ENCODE measurements around the gene HSPG2.

The HSPG2 gene

DNA sequence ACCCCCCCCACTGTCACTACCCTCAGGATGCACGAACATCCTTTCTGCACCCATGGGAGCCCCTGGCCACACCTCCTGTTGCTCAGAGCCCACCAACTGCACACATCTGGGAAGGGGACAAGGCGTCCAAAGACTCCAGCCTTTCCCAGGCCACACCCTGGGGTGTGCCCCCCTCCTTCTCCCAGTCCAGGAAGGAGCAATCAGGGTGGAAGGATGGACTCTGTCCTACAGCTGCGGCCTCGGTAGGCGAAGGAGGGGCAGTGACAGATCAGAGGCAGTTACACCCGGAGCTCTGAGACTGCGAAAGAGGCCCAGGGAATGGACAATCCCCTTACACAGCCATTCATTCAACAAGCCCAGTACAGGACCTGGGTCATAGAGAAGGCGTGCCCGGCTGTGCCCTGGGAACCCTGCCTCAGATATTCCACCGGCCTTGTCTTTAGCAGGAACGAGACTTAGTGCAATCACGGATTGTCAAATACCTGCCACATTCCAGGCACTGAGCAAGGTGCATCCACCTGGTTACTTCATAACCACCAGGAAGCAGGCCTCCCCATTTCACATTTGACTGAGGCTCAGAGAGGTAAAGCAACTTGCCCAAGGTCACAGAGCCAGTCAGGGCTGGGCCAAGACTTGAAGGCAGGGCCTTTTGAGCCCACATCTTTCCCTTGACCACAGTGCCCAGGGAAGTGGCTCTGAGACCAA is 9.4 kb downstream of the HSPG2 start:
- Histone ChIP-seq H3K4me3 (ENCODE audit: severe bottlenecking) (no peak overlapping the region), H3K27me3 (ENCODE audit: insufficient read depth, poor library complexity, severe bottlenecking) (no peaks in the 10 kb centered on the region), H3K9me3 (ENCODE audit: severe bottlenecking) (no peaks in the 10 kb centered on the region), H3K4me1 (ENCODE audit: insufficient read depth, poor library complexity, severe bottlenecking) (peaks cover 22% of the 10 kb centered on the region), H3K27ac (ENCODE audit: poor library complexity, severe bottlenecking) (no peak overlapping the region), H3K36me3 (ENCODE audit: low read depth) (peaks cover 3% of the 10 kb centered on the region; the same call in 1 of the 2 replicates)
- ATAC-seq (ENCODE audit: low read depth) = 0 out of 3 replicates have a peak, but pooled peaks have one; percentile 3
- TF ChIP-seq, protein P1, sequence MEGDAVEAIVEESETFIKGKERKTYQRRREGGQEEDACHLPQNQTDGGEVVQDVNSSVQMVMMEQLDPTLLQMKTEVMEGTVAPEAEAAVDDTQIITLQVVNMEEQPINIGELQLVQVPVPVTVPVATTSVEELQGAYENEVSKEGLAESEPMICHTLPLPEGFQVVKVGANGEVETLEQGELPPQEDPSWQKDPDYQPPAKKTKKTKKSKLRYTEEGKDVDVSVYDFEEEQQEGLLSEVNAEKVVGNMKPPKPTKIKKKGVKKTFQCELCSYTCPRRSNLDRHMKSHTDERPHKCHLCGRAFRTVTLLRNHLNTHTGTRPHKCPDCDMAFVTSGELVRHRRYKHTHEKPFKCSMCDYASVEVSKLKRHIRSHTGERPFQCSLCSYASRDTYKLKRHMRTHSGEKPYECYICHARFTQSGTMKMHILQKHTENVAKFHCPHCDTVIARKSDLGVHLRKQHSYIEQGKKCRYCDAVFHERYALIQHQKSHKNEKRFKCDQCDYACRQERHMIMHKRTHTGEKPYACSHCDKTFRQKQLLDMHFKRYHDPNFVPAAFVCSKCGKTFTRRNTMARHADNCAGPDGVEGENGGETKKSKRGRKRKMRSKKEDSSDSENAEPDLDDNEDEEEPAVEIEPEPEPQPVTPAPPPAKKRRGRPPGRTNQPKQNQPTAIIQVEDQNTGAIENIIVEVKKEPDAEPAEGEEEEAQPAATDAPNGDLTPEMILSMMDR (IDR thresholded peaks at IDR 0.05; ENCODE audit: poor library complexity, severe bottlenecking) = no peak
- no peak for DNase-seq (ENCODE audit: low spot score)

DNA sequence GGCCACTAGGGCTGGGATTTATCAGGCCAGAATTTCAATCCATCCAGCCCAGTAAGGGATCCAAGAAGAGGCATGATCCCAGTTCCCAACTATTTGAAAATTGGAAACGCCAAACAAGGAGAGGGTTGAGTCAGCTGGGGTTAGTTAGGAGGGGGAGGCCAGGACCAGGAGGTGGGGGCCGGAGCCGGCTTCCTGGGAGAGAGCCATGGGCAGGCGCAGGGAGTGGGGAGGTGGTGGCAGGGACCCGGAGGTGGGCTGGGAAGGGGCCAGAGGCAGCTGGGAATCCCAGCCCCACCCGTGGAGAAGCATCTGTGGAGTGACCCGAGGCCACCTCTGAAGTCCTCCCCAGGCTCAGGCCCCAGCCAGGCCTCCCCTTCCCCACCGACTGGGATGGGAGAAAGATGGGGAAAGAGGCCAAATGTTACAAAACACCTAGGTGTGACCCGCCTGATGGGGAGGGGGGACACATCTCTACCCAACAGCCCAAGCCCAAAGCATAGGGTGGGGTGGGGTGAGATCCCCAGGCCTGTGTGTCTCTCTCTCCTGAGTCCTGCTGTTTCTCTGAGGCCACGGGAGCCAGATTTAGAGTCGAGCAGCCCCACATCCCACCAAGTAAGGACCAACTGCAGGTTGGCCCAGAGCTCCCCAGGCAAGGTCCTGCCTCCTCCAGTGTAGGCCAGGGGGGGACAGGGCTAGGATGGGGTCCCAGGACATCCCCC is 10.1 kb downstream of the HSPG2 start:
- ATAC-seq (ENCODE audit: low read depth) = no peak
- Histone ChIP-seq H3K27me3 (ENCODE audit: insufficient read depth, poor library complexity, severe bottlenecking) (no peaks in the 10 kb centered on the region), H3K27ac (ENCODE audit: poor library complexity, severe bottlenecking) (no peak overlapping the region), H3K9me3 (ENCODE audit: severe bottlenecking) (no peaks in the 10 kb centered on the region), H3K4me3 (ENCODE audit: severe bottlenecking) (no peak overlapping the region), H3K36me3 (ENCODE audit: low read depth) (peaks cover 3% of the 10 kb centered on the region; the same call in 1 of the 2 replicates), H3K4me1 (ENCODE audit: insufficient read depth, poor library complexity, severe bottlenecking) (peaks cover 18% of the 10 kb centered on the region)
- TF ChIP-seq, protein P1 (IDR thresholded peaks at IDR 0.05; ENCODE audit: poor library complexity, severe bottlenecking) = no peak
- DNase-seq (ENCODE audit: low spot score) = no peak

DNA sequence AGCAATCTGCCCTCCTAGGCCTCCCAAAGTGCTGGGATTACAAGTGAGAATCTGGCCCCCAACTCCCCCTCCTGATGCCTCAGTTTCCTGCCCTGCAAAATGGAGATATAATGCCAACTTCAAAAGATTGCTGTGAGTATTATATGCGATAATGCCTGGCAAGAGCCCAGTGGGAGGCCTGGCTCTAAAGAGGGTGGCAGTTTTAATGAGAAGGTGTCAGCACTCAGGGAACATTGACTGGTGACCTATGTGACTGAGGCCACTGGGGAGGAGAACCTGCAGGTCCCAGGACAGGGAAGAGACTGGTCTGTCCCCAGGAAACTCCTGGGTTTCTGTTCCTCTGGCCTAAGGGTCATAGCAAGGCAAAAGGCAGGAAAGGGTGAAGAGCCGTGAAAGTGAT is 11.0 kb downstream of the HSPG2 start:
- peaks cover 3% of the 10 kb centered on the region; the same call in 1 of the 2 replicates for H3K36me3 ChIP-seq (ENCODE audit: low read depth)
- ATAC-seq (ENCODE audit: low read depth) (no peak), DNase-seq (ENCODE audit: low spot score) (no peak)
- TF ChIP-seq, protein P1 (IDR thresholded peaks at IDR 0.05; ENCODE audit: poor library complexity, severe bottlenecking) = no peak
- H3K27me3 ChIP-seq (ENCODE audit: insufficient read depth, poor library complexity, severe bottlenecking) = no peaks in the 10 kb centered on the region
- H3K4me1 ChIP-seq (ENCODE audit: insufficient read depth, poor library complexity, severe bottlenecking) = peaks cover 9% of the 10 kb centered on the region
- no peak overlapping the region for H3K4me3 ChIP-seq (ENCODE audit: severe bottlenecking)
- no peaks in the 10 kb centered on the region for H3K9me3 ChIP-seq (ENCODE audit: severe bottlenecking)
- no peak overlapping the region for H3K27ac ChIP-seq (ENCODE audit: poor library complexity, severe bottlenecking)

DNA sequence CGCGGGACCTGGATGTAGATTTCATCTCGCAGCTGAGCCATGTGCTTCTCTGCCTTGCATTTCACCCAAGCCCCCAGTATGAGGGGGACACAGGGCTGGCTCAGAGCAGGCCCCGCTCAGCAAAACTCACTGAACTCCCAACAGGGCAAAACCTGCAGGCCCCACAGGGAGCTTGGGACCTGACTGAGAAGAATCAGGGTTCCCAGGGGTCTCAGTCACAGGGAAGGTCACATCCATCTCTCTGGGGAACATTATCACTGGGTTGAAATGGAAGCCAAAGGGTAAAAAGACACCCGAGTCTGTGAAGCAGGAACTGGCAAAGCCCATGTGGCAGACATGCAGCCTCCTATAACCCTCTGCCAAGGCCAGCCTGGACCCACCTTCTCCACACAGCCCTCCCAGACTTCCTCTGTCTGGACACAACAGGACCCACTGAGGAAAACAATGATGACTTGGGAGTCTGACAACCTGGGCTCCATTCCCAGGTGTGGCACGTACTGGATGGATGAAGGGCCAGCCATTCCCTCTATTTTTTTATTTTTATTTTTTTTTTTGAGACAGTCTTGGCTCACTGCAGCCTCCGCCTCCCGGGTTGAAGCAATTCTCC is 11.7 kb downstream of the HSPG2 start:
- H3K36me3 ChIP-seq (ENCODE audit: low read depth) = peaks cover 2% of the 10 kb centered on the region; the same call in 1 of the 2 replicates
- DNase-seq (ENCODE audit: low spot score) (no peak), ATAC-seq (ENCODE audit: low read depth) (no peak)
- H3K4me3 ChIP-seq (ENCODE audit: severe bottlenecking) = no peak overlapping the region
- no peaks in the 10 kb centered on the region for H3K9me3 ChIP-seq (ENCODE audit: severe bottlenecking)
- TF ChIP-seq, protein P1 (IDR thresholded peaks at IDR 0.05; ENCODE audit: poor library complexity, severe bottlenecking) = no peak
- H3K27me3 ChIP-seq (ENCODE audit: insufficient read depth, poor library complexity, severe bottlenecking) = no peaks in the 10 kb centered on the region
- H3K27ac ChIP-seq (ENCODE audit: poor library complexity, severe bottlenecking) = no peak overlapping the region
- peaks cover 2% of the 10 kb centered on the region for H3K4me1 ChIP-seq (ENCODE audit: insufficient read depth, poor library complexity, severe bottlenecking)
